ENCODE results near the gene SH3RF1. TPM values are rescaled to one million over a fixed set of nuclear protein-coding genes. Genes with fewer than 3 reads are reported as not detected.
"Not testable (repeated sequence)": the region's sequence is repeated elsewhere in the genome, so short reads cannot be mapped to it uniquely, and the experiment has no call there.

Gene SH3RF1
- total RNA-seq, 1 donor = 41.9 TPM

DNA sequence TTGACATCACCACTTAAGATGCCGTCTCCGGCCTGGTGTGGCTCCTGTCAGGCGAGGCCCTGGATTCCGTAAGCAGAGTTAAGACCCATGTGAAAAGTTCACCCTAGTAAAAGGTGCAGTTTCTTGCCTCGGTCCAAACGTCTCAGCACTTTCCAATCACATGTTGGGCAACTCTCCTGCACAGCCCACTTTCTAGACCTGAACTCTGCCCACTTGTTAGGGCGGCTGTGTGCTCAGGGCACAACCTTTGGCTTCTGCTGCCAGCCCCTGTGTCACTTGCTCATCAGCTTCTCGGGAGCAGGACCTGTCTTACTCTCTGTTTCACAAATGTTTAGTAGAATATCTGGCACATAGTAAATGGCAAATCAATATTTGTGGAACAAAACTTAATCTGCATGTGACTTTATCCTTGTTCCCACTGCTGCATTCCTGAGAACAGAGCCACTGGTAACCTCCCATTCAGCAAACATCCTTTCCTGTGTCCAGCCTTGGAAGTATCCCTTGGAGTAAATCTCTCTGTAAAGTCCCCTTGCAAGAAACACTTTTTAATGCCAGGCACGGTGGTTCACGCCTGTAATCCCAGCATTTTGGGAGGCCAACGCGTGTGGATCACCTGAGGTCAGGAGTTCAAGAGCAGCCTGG, 38.7 kb upstream of the SH3RF1 start:
- TF ChIP-seq, protein P1, sequence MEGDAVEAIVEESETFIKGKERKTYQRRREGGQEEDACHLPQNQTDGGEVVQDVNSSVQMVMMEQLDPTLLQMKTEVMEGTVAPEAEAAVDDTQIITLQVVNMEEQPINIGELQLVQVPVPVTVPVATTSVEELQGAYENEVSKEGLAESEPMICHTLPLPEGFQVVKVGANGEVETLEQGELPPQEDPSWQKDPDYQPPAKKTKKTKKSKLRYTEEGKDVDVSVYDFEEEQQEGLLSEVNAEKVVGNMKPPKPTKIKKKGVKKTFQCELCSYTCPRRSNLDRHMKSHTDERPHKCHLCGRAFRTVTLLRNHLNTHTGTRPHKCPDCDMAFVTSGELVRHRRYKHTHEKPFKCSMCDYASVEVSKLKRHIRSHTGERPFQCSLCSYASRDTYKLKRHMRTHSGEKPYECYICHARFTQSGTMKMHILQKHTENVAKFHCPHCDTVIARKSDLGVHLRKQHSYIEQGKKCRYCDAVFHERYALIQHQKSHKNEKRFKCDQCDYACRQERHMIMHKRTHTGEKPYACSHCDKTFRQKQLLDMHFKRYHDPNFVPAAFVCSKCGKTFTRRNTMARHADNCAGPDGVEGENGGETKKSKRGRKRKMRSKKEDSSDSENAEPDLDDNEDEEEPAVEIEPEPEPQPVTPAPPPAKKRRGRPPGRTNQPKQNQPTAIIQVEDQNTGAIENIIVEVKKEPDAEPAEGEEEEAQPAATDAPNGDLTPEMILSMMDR (IDR thresholded peaks at IDR 0.05; ENCODE audit: insufficient read depth, low read depth, low read length) = no peak
- no peak for DNase-seq (ENCODE audit: low read depth)
- H3K4me3 ChIP-seq (ENCODE audit: low read depth, low read length) = no peak overlapping the region

DNA sequence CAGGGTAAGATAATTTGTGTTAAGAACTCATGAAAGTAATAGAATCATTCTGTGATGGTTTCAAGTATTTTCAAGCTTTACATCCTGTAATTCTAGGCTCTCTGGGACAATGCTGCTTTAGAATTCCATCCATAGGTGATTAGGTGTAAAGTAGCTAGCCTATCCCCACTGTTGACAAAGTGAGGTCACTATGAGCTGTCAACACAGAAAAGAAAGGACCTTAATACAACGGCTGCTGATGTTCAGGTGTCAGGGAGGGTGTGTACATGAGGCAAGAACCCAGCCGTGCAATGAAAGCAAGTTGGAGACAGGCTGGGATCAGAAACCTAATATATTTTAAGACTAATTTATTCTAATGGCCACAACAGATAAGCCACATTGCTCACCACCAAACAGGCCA, 36.8 kb upstream of the SH3RF1 start:
- no peak overlapping the region for H3K4me3 ChIP-seq (ENCODE audit: low read depth, low read length)
- TF ChIP-seq, protein P1 (IDR thresholded peaks at IDR 0.05; ENCODE audit: insufficient read depth, low read depth, low read length) = no peak
- DNase-seq (ENCODE audit: low read depth) = no peak

DNA sequence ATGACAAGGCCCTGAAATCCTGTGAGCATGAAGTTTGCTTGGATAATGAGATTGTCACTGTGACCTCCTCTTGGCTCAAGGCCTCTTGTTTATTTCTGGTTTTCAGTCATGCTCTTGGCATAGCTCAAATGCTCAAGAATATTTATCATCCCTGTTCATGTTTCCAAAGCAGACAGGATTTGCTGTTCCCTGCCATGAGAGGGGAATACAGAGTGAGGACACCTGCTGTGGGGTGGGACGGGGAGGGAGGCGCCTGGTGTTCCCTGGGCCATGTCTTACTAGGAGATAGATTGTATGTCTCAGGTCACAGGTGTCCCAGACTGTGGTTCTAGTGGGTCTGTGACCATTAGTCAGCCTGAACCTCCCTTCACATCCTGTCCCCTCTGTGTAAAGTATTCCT, 34.9 kb upstream of the SH3RF1 start:
- DNase-seq (ENCODE audit: low read depth) = peak; percentile 5
- TF ChIP-seq, protein P1 (IDR thresholded peaks at IDR 0.05; ENCODE audit: insufficient read depth, low read depth, low read length) = no peak

DNA sequence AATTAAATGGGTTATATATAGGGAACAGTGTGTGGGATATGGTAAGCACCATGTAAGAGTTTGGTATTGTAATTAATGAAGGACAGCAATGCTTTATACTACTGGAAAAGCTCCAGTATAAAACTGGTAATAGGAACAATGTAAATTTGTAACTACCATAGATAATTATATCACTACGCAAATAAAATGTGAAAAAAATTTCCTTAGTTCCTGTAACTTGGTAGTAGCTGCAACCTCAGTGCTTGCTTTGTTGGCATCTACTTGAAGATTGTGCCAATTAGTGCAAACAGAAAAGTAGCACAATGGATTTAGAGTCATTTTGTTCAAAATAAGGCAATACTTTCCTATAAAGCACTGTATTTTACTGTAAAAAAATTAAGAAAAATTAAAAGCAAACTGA, 34.4 kb upstream of the SH3RF1 start:
- no peak overlapping the region for H3K4me3 ChIP-seq (ENCODE audit: low read depth, low read length)
- TF ChIP-seq, protein P1 (IDR thresholded peaks at IDR 0.05; ENCODE audit: insufficient read depth, low read depth, low read length) = no peak
- DNase-seq (ENCODE audit: low read depth) = no peak

More for the DNA sequence above, 34.9 kb upstream of the SH3RF1 start:
- no peak overlapping the region for H3K4me3 ChIP-seq (ENCODE audit: low read depth, low read length)

DNA sequence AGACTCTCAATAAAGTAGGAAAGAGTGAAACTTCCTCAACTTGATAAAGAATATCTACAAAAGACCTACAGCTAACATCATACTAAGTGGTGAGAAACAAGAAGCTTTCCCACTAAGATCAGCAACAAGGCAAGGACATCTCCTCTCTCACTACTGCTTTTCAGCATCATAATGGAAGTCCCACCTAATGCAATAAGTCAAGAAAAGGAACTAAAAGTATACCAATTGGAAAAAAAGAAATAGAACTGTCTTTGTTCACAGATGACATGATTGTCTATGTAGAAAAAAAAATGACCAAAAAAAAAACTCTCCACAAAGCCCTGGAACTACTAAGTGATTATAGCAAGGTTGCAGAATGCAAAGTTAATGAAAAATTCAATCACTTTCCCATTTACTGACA, 25.1 kb upstream of the SH3RF1 start:
- TF ChIP-seq, protein P1 (IDR thresholded peaks at IDR 0.05; ENCODE audit: insufficient read depth, low read depth, low read length) = no peak
- no peak for DNase-seq (ENCODE audit: low read depth)
- no peak overlapping the region for H3K4me3 ChIP-seq (ENCODE audit: low read depth, low read length)

DNA sequence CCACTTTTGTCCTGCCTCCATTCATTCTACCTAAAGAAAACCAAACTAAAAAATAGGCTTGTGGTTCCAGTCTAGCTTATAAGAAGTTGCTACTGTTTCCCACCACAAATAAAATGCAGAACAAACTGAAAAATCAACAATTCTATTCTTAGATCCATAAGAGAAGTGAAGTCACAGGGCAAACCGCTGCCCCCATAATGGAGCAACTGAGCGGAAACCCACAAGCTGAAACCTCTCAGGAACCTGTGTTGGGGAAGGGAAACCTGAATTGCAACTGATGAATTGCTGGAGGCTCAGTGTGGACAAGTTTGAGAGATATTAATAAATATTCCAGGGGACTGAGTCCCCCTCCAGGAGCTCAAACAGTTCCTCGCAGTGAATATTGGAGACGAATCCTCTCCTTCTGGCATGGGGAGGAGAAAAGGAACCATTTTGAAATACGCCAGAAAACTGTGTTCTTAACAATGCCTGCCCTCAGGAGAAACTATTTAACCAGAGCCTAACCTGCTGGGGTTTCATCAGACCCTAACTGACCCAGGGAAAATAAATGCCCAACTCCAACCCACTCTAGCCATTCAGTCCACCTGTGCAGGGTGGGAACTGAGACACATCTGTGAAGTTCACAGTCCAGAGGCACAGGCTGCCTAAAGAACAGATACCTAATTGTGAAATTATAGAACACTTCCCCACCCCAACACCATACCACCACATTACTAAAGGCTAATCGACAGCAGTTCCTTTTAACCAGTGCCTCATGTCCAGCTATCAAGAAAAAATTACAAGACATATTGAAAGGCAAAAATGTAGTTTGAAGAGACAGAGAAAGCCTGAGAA, 22.8 kb upstream of the SH3RF1 start:
- no peak for DNase-seq (ENCODE audit: low read depth)
- TF ChIP-seq, protein P1 (IDR thresholded peaks at IDR 0.05; ENCODE audit: insufficient read depth, low read depth, low read length) = no peak

DNA sequence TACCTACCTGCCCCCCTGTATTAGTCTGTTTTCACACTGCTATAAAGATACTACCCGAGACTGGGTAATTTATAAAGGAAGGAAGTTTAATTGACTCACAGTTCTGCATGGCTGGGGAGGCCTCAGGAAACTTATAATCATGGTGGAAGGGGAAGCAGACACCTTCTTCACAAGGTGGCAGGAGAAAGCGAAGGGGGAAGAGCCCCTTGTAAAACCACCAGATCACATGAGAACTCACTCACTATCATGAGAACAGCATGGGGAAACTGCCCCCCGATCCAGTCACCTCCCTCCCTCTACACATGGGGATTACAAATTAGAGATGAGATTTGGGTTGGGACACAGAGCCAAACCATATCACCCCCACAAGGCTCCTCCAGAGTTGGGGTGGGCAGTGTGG, 17.2 kb upstream of the SH3RF1 start:
- DNase-seq (ENCODE audit: low read depth); H3K4me3 ChIP-seq (ENCODE audit: low read depth, low read length): not testable (repeated sequence)

More for the DNA sequence above, 22.8 kb upstream of the SH3RF1 start:
- H3K4me3 ChIP-seq (ENCODE audit: low read depth, low read length) = no peak overlapping the region
